ENCODE results near the gene ANAPC5. TPM values are rescaled to one million over a fixed set of nuclear protein-coding genes. Genes with fewer than 3 reads are reported as not detected.
"Not testable (repeated sequence)": the region's sequence is repeated elsewhere in the genome, so short reads cannot be mapped to it uniquely, and the experiment has no call there.

The ANAPC5 gene
- total RNA-seq, 1 experiment from 2014 or later, result 199 TPM

GRCh38 chr12:121301876-121302275 lies 50.3 kb downstream of the ANAPC5 start:
- Histone ChIP-seq H3K36me3 (ENCODE audit: low read depth, low read length) (no peaks in the 10 kb centered on the region), H2AFZ (ENCODE audit: low read length) (peak overlapping the region; percentile 40; the same call in 1 of the 2 replicates), H3K4me1 (ENCODE audit: insufficient read depth, low read length) (peaks cover 11% of the 10 kb centered on the region), H3K9me3 (ENCODE audit: low read length) (no peaks in the 10 kb centered on the region), H3K4me2 (ENCODE audit: low read length) (peak overlapping the region; percentile 39; the same call in 1 of the 2 replicates), H4K20me1 (ENCODE audit: low read length) (no peaks in the 10 kb centered on the region), H3K27me3 (ENCODE audit: low read length) (no peaks in the 10 kb centered on the region), H3K4me3 (ENCODE audit: low read length) (no peak overlapping the region), H3K9ac (ENCODE audit: low read length) (no peak overlapping the region), H3K79me2 (ENCODE audit: low read length) (no peaks in the 10 kb centered on the region), H3K9me2 (replicated peaks; ENCODE audit: low read length) (no peaks in the 10 kb centered on the region), H3F3A (ENCODE audit: low read length, unreplicated experiment) (no peaks in the 10 kb centered on the region), H3K27ac (ENCODE audit: low read length) (no peak overlapping the region)
- peak; percentile 24 for DNase-seq
- intact Hi-C loops (cut with micrococcal nuclease), result no loop called here
- ChIA-PET POLR2A (ENCODE audit: unreplicated experiment) (interaction anchor here (0.6 kb wide), 1 partner anchor 364 kb away, joined by 4 read pairs; no protein-coding TSS in a partner anchor), CTCF (no interaction called here)
- ATAC-seq, result peak; percentile 20
- TF ChIP-seq CTCF (conservative IDR thresholded peaks at IDR 0.05; ENCODE audit: low read depth, low read length) (no peak), EZH2 (IDR thresholded peaks at IDR 0.05; ENCODE audit: low read length, unreplicated experiment) (no peak), EZH2phosphoT487 (IDR thresholded peaks at IDR 0.05; ENCODE audit: borderline replicate concordance, low read length) (no peak)
- BruUV-seq (replicated peaks), result no TSS peak

- no peaks in the 10 kb centered on the region for H3K9me2 ChIP-seq (replicated peaks; ENCODE audit: low read length)
- H3K9me3 ChIP-seq (ENCODE audit: low read length), result no peaks in the 10 kb centered on the region
- DNase-seq, result no peak
- H3K79me2 ChIP-seq (ENCODE audit: low read length), result peaks cover 12% of the 10 kb centered on the region
- H3K36me3 ChIP-seq (ENCODE audit: low read depth, low read length), result no peaks in the 10 kb centered on the region
- peaks cover 13% of the 10 kb centered on the region for H3K4me1 ChIP-seq (ENCODE audit: insufficient read depth, low read length)
- no peak overlapping the region for H3K27ac ChIP-seq (ENCODE audit: low read length)
- ChIA-PET POLR2A (ENCODE audit: unreplicated experiment) (interaction anchor here (0.5 kb wide), 1 partner anchor 11 kb away, joined by 5 read pairs; no protein-coding TSS in a partner anchor), CTCF (no interaction called here)
- intact Hi-C loops (cut with micrococcal nuclease), result no loop called here
- no peaks in the 10 kb centered on the region for H4K20me1 ChIP-seq (ENCODE audit: low read length)
- H3F3A ChIP-seq (ENCODE audit: low read length, unreplicated experiment), result no peaks in the 10 kb centered on the region
- no peak for ATAC-seq
- TF ChIP-seq EZH2 (IDR thresholded peaks at IDR 0.05; ENCODE audit: low read length, unreplicated experiment) (no peak), EZH2phosphoT487 (IDR thresholded peaks at IDR 0.05; ENCODE audit: borderline replicate concordance, low read length) (no peak), CTCF (conservative IDR thresholded peaks at IDR 0.05; ENCODE audit: low read depth, low read length) (no peak)
- H3K4me3 ChIP-seq (ENCODE audit: low read length), result no peak overlapping the region
- no TSS peak for BruUV-seq (replicated peaks)
- H3K4me2 ChIP-seq (ENCODE audit: low read length), result no peak overlapping the region
- H3K9ac ChIP-seq (ENCODE audit: low read length), result no peak overlapping the region
- no peaks in the 10 kb centered on the region for H3K27me3 ChIP-seq (ENCODE audit: low read length)
- H2AFZ ChIP-seq (ENCODE audit: low read length), result no peak overlapping the region
These were observed 52.0 kb downstream of the ANAPC5 start for GRCh38 chr12:121300083-121300819.

GRCh38 chr12:121299662-121300061 lies 52.5 kb downstream of the ANAPC5 start:
- H3K4me2 ChIP-seq (ENCODE audit: low read length), result no peak overlapping the region
- no peak overlapping the region for H2AFZ ChIP-seq (ENCODE audit: low read length)
- intact Hi-C loops (cut with micrococcal nuclease), result no loop called here
- no peaks in the 10 kb centered on the region for H3K27me3 ChIP-seq (ENCODE audit: low read length)
- peaks cover 18% of the 10 kb centered on the region for H3K79me2 ChIP-seq (ENCODE audit: low read length)
- no peak for DNase-seq
- H3K4me1 ChIP-seq (ENCODE audit: insufficient read depth, low read length), result peaks cover 16% of the 10 kb centered on the region
- ATAC-seq, result no peak
- H3F3A ChIP-seq (ENCODE audit: low read length, unreplicated experiment), result no peaks in the 10 kb centered on the region
- H4K20me1 ChIP-seq (ENCODE audit: low read length), result peaks cover under 1% of the 10 kb centered on the region; the same call in 1 of the 2 replicates
- no TSS peak for BruUV-seq (replicated peaks)
- H3K9ac ChIP-seq (ENCODE audit: low read length), result no peak overlapping the region
- ChIA-PET POLR2A (ENCODE audit: unreplicated experiment) (interaction anchor here (0.5 kb wide), 1 partner anchor 11 kb away, joined by 5 read pairs; no protein-coding TSS in a partner anchor), CTCF (no interaction called here)
- H3K27ac ChIP-seq (ENCODE audit: low read length), result no peak overlapping the region
- no peak overlapping the region for H3K4me3 ChIP-seq (ENCODE audit: low read length)
- no peak for TF ChIP-seq EZH2 (IDR thresholded peaks at IDR 0.05; ENCODE audit: low read length, unreplicated experiment)
- TF ChIP-seq CTCF (conservative IDR thresholded peaks at IDR 0.05; ENCODE audit: low read depth, low read length), result no peak
- TF ChIP-seq EZH2phosphoT487 (IDR thresholded peaks at IDR 0.05; ENCODE audit: borderline replicate concordance, low read length), result no peak
- H3K36me3 ChIP-seq (ENCODE audit: low read depth, low read length), result no peaks in the 10 kb centered on the region
- H3K9me2 ChIP-seq (replicated peaks; ENCODE audit: low read length), result no peaks in the 10 kb centered on the region
- H3K9me3 ChIP-seq (ENCODE audit: low read length), result no peaks in the 10 kb centered on the region

GRCh38 chr12:121298411-121298810 lies 53.8 kb downstream of the ANAPC5 start:
- DNase-seq; H2AFZ ChIP-seq (ENCODE audit: low read length); H3K27me3 ChIP-seq (ENCODE audit: low read length); H3K4me3 ChIP-seq (ENCODE audit: low read length); H3K9me2 ChIP-seq (replicated peaks; ENCODE audit: low read length); H3K9ac ChIP-seq (ENCODE audit: low read length); intact Hi-C loops (cut with micrococcal nuclease); CTCF ChIA-PET; H3K36me3 ChIP-seq (ENCODE audit: low read depth, low read length); H3K27ac ChIP-seq (ENCODE audit: low read length); H4K20me1 ChIP-seq (ENCODE audit: low read length); H3F3A ChIP-seq (ENCODE audit: low read length, unreplicated experiment); ATAC-seq; H3K9me3 ChIP-seq (ENCODE audit: low read length); POLR2A ChIA-PET (ENCODE audit: unreplicated experiment); BruUV-seq (replicated peaks); H3K4me2 ChIP-seq (ENCODE audit: low read length): not testable (repeated sequence)
- Histone ChIP-seq H3K4me1 (ENCODE audit: insufficient read depth, low read length) (peaks cover 16% of the 10 kb centered on the region), H3K79me2 (ENCODE audit: low read length) (peaks cover 30% of the 10 kb centered on the region)
